ENCODE measurements around the gene CEP76.

CEP76 gene

DNA sequence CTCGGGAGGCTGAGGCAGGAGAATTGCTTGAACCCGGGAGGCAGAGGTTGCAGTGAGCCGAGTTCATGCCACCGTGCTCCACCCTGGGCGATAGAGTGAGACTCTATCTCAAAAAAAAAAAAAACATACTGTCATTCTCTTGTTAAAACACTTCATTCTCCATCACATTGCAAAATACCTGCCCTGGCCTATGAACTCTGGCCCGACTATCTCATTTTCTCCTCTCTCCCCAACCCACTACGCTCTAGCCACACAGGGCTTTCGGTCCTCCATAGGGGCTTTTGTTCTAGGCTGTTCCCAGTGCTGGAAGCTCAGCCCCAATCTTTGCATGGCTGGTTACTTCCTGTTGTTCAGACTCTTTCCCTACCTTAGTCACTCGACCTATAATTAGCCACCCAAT is 10.3 kb downstream of the CEP76 start:
- Histone ChIP-seq H3K4ac (ENCODE audit: low read depth in 1 of 2, low read length in 2 of 2) (no peak overlapping the region), H3K4me2 (ENCODE audit: low read length, poor library complexity, severe bottlenecking) (no peak overlapping the region), H3K9me3 (ENCODE audit: control insufficient read depth, low read length) (no peaks in the 10 kb centered on the region), H2BK12ac (ENCODE audit: low read length in 2 of 2) (no peak overlapping the region), H3K18ac (ENCODE audit: low read depth in 1 of 2, low read length in 2 of 2) (no peak overlapping the region), H3K9ac (ENCODE audit: low read length) (no peak overlapping the region), H3K27me3 (ENCODE audit: control insufficient read depth in 1 of 2, insufficient read depth in 1 of 2, low read length in 2 of 2) (no peaks in the 10 kb centered on the region), H2BK15ac (ENCODE audit: low read depth, poor library complexity, severe bottlenecking) (no peak overlapping the region), H3K4me1 (ENCODE audit: control insufficient read depth, insufficient read depth, low read depth, low read length) (no peaks in the 10 kb centered on the region), H3K36me3 (ENCODE audit: control insufficient read depth in 1 of 2, insufficient read depth in 2 of 2, low read depth in 1 of 2, low read length in 2 of 2) (peaks cover 3 to 38% of the 10 kb centered on the region in 2 experiments), H2BK5ac (ENCODE audit: low read depth, low read length, poor library complexity, severe bottlenecking) (no peak overlapping the region), H2AK5ac (ENCODE audit: low read length, severe bottlenecking) (no peak overlapping the region), H3K23ac (ENCODE audit: low read length in 2 of 2) (no peak overlapping the region), H3K14ac (ENCODE audit: low read length in 2 of 2) (no peak overlapping the region), H2AFZ (ENCODE audit: low read depth, low read length) (no peak overlapping the region), H3K4me3 (ENCODE audit: insufficient read depth in 1 of 2, low read depth in 1 of 2, low read length in 2 of 2) (no peak overlapping the region), H4K91ac (ENCODE audit: low read length) (no peak overlapping the region), H2BK120ac (ENCODE audit: low read depth, low read length) (no peak overlapping the region), H3K27ac (ENCODE audit: low read length, poor library complexity, severe bottlenecking) (no peak overlapping the region), H4K8ac (ENCODE audit: low read length) (no peak overlapping the region), H3K79me1 (replicated peaks; ENCODE audit: low read length, poor library complexity, severe bottlenecking) (peaks cover 10% of the 10 kb centered on the region)
- DNase-seq, result no peak
- WGBS, result 92% methylated on average over 9 of the region's 9 CpGs

DNA sequence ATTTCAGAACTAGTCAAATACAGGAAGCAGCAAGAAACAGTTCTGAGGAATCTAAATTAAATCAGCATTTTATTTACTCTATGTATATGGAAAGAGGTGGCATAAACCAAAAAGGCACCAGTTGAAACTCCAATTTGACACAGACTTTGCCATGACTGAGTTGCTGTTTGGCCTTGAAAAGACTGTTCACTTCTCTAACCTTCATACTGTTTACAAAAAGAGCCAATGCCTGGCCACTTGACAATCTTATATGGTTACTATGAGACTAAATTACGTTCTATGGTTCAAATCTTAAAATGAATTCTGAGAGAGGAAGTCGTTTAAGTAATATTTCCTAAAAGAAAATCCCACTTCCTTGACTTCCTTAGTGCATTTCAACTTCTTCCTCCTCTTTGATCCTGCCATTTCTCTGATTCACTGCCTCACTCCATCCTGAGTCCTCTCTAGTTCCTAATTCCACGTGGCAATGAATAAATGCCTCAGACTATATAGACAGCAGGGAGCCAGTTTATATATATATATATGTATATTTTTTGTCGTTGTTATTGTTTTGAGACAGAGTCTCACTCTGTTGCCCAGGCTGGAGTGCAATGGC is 13.2 kb downstream of the CEP76 start:
- H2BK12ac ChIP-seq (ENCODE audit: low read length in 2 of 2), result no peak overlapping the region
- H3K9me3 ChIP-seq (ENCODE audit: control insufficient read depth, low read length), result no peaks in the 10 kb centered on the region
- peaks cover 7% of the 10 kb centered on the region for H3K79me1 ChIP-seq (replicated peaks; ENCODE audit: low read length, poor library complexity, severe bottlenecking)
- H3K27me3 ChIP-seq (ENCODE audit: control insufficient read depth in 1 of 2, insufficient read depth in 1 of 2, low read length in 2 of 2), result no peaks in the 10 kb centered on the region
- no peak overlapping the region for H3K23ac ChIP-seq (ENCODE audit: low read length in 2 of 2)
- no peak for DNase-seq
- H2BK5ac ChIP-seq (ENCODE audit: low read depth, low read length, poor library complexity, severe bottlenecking), result no peak overlapping the region
- H4K8ac ChIP-seq (ENCODE audit: low read length), result no peak overlapping the region
- no peak overlapping the region for H3K14ac ChIP-seq (ENCODE audit: low read length in 2 of 2)
- H2AFZ ChIP-seq (ENCODE audit: low read depth, low read length), result no peak overlapping the region
- no peak overlapping the region for H2BK120ac ChIP-seq (ENCODE audit: low read depth, low read length)
- H3K27ac ChIP-seq (ENCODE audit: low read length, poor library complexity, severe bottlenecking), result no peak overlapping the region
- WGBS, result 100% methylated on average over 3 of the region's 4 CpGs
- no peak overlapping the region for H2BK15ac ChIP-seq (ENCODE audit: low read depth, poor library complexity, severe bottlenecking)
- no peak overlapping the region for H4K91ac ChIP-seq (ENCODE audit: low read length)
- peaks cover 3 to 35% of the 10 kb centered on the region in 2 experiments for H3K36me3 ChIP-seq (ENCODE audit: control insufficient read depth in 1 of 2, insufficient read depth in 2 of 2, low read depth in 1 of 2, low read length in 2 of 2)
- H3K9ac ChIP-seq (ENCODE audit: low read length), result no peak overlapping the region
- no peak overlapping the region for H3K4ac ChIP-seq (ENCODE audit: low read depth in 1 of 2, low read length in 2 of 2)
- no peaks in the 10 kb centered on the region for H3K4me1 ChIP-seq (ENCODE audit: control insufficient read depth, insufficient read depth, low read depth, low read length)
- H3K4me3 ChIP-seq (ENCODE audit: insufficient read depth in 1 of 2, low read depth in 1 of 2, low read length in 2 of 2), result no peak overlapping the region
- H3K4me2 ChIP-seq (ENCODE audit: low read length, poor library complexity, severe bottlenecking), result no peak overlapping the region
- H3K18ac ChIP-seq (ENCODE audit: low read depth in 1 of 2, low read length in 2 of 2), result no peak overlapping the region
- no peak overlapping the region for H2AK5ac ChIP-seq (ENCODE audit: low read length, severe bottlenecking)

DNA sequence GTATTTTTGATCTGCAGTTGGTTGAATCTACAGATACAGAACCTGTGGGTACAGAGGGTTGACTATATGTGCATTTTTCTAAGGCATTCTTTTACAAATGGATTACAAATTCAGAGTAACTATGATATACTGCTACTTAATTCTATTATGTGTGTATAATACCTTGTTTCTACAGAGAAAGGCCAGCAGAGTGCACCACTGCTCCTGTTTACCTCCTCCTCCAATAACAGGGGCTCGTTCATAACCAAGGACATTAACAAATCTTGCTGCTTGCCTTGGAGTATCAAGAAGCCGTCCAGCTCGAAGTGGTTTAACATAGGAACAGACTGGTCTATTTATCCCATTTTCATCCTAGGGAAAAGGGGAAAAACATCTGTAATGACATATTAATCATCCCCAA is 16.4 kb downstream of the CEP76 start:
- Histone ChIP-seq H3K36me3 (ENCODE audit: control insufficient read depth in 1 of 2, insufficient read depth in 2 of 2, low read depth in 1 of 2, low read length in 2 of 2) (peaks cover 11 to 27% of the 10 kb centered on the region in 2 experiments), H2BK15ac (ENCODE audit: low read depth, poor library complexity, severe bottlenecking) (no peak overlapping the region), H3K9ac (ENCODE audit: low read length) (no peak overlapping the region), H3K4me3 (ENCODE audit: insufficient read depth in 1 of 2, low read depth in 1 of 2, low read length in 2 of 2) (no peak overlapping the region), H3K9me3 (ENCODE audit: control insufficient read depth, low read length) (no peaks in the 10 kb centered on the region), H3K27ac (ENCODE audit: low read length, poor library complexity, severe bottlenecking) (no peak overlapping the region), H3K4ac (ENCODE audit: low read depth in 1 of 2, low read length in 2 of 2) (no peak overlapping the region), H3K4me1 (ENCODE audit: control insufficient read depth, insufficient read depth, low read depth, low read length) (no peaks in the 10 kb centered on the region), H3K4me2 (ENCODE audit: low read length, poor library complexity, severe bottlenecking) (no peak overlapping the region), H3K79me1 (replicated peaks; ENCODE audit: low read length, poor library complexity, severe bottlenecking) (peaks cover 4% of the 10 kb centered on the region), H3K23ac (ENCODE audit: low read length in 2 of 2) (no peak overlapping the region), H2AK5ac (ENCODE audit: low read length, severe bottlenecking) (no peak overlapping the region), H4K91ac (ENCODE audit: low read length) (no peak overlapping the region), H3K27me3 (ENCODE audit: control insufficient read depth in 1 of 2, insufficient read depth in 1 of 2, low read length in 2 of 2) (no peaks in the 10 kb centered on the region), H2BK12ac (ENCODE audit: low read length in 2 of 2) (no peak overlapping the region), H3K14ac (ENCODE audit: low read length in 2 of 2) (no peak overlapping the region), H4K8ac (ENCODE audit: low read length) (no peak overlapping the region), H2AFZ (ENCODE audit: low read depth, low read length) (no peak overlapping the region), H2BK5ac (ENCODE audit: low read depth, low read length, poor library complexity, severe bottlenecking) (no peak overlapping the region), H3K18ac (ENCODE audit: low read depth in 1 of 2, low read length in 2 of 2) (no peak overlapping the region), H2BK120ac (ENCODE audit: low read depth, low read length) (no peak overlapping the region)
- 71% methylated on average over 1 of the region's 3 CpGs for WGBS
- DNase-seq, result peak; percentile 36

DNA sequence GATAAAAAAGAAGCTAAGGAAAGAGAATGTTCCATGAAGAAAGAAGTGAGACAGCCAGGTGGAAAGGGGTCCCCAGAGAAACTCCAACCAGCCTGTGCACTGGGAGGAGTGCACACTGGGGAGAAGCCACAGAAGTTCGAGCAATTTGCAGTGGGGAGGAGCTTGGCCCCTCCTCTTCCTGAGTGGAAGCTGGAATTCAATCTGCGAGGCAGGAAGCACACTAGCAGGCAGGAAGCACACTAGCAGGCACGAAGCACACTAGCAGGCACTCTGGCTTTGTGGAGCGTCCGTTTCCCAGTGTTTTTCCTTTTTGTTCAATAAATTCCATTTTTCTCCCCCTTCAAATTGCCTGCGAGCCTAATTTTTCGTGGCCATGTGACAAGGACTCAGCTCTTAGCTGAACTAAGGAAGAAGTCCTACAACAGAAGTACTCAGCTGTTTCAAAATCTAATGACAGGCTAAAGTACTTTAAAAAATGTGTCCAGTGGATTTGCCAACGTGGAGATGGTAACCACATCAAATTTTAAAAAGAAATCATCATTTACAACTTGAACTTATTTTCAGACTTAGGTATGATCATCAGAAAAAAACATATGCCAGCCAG is 23.2 kb downstream of the CEP76 start:
- H2BK15ac ChIP-seq (ENCODE audit: low read depth, poor library complexity, severe bottlenecking), result peak overlapping the region; percentile 6
- peak overlapping the region; percentile 77 for H3K9ac ChIP-seq (ENCODE audit: low read length)
- peak overlapping the region; percentile 64 for H2BK120ac ChIP-seq (ENCODE audit: low read depth, low read length)
- peak overlapping the region; percentile 29 for H3K27ac ChIP-seq (ENCODE audit: low read length, poor library complexity, severe bottlenecking)
- no peak overlapping the region for H2BK12ac ChIP-seq (ENCODE audit: low read length in 2 of 2)
- WGBS, result 29% methylated on average over 8 of the region's 8 CpGs
- H4K91ac ChIP-seq (ENCODE audit: low read length), result peak overlapping the region; percentile 21
- H2AK5ac ChIP-seq (ENCODE audit: low read length, severe bottlenecking), result no peak overlapping the region
- no peak overlapping the region for H3K14ac ChIP-seq (ENCODE audit: low read length in 2 of 2)
- H3K4me2 ChIP-seq (ENCODE audit: low read length, poor library complexity, severe bottlenecking), result no peak overlapping the region
- H3K36me3 ChIP-seq (ENCODE audit: control insufficient read depth in 1 of 2, insufficient read depth in 2 of 2, low read depth in 1 of 2, low read length in 2 of 2), result peaks cover 11 to 17% of the 10 kb centered on the region in 2 experiments
- peak overlapping the region in 1 of 2 experiments; percentile 23 for H3K4me3 ChIP-seq (ENCODE audit: insufficient read depth in 1 of 2, low read depth in 1 of 2, low read length in 2 of 2)
- H3K79me1 ChIP-seq (replicated peaks; ENCODE audit: low read length, poor library complexity, severe bottlenecking), result peaks cover 5% of the 10 kb centered on the region
- no peaks in the 10 kb centered on the region for H3K27me3 ChIP-seq (ENCODE audit: control insufficient read depth in 1 of 2, insufficient read depth in 1 of 2, low read length in 2 of 2)
- H2BK5ac ChIP-seq (ENCODE audit: low read depth, low read length, poor library complexity, severe bottlenecking), result no peak overlapping the region
- H4K8ac ChIP-seq (ENCODE audit: low read length), result peak overlapping the region; percentile 71
- DNase-seq, result peak; percentile 63
- H2AFZ ChIP-seq (ENCODE audit: low read depth, low read length), result no peak overlapping the region
- peaks cover 2% of the 10 kb centered on the region for H3K4me1 ChIP-seq (ENCODE audit: control insufficient read depth, insufficient read depth, low read depth, low read length)
- H3K9me3 ChIP-seq (ENCODE audit: control insufficient read depth, low read length), result no peaks in the 10 kb centered on the region
- peak overlapping the region in 1 of 2 experiments; percentile 86 for H3K18ac ChIP-seq (ENCODE audit: low read depth in 1 of 2, low read length in 2 of 2)
- no peak overlapping the region for H3K4ac ChIP-seq (ENCODE audit: low read depth in 1 of 2, low read length in 2 of 2)
- H3K23ac ChIP-seq (ENCODE audit: low read length in 2 of 2), result no peak overlapping the region

Measured in mesenchymal stem cell (in vitro differentiated cells and primary cell).